K562 (cell line): ENCODE measurements around the gene GLB1L3. TPM values are rescaled to one million over a fixed set of nuclear protein-coding genes. Genes with fewer than 3 reads are reported as not detected.

ENCODE experiments used
- CBX3 ChIP-seq, 2 experiments: IDR thresholded peaks; 1 replicate in 1 of 2; 2 replicates in 1 of 2; pipeline ENCODE4 v1.6.1; 2012; ENCODE audit warnings: inconsistent platforms in 2 of 2, low read length in 2 of 2, borderline replicate concordance in 1 of 2, control low read depth in 1 of 2
- CCNT2 ChIP-seq: IDR thresholded peaks from 2 replicates; pipeline ENCODE4 v1.6.1; 2011; ENCODE audit warnings: borderline replicate concordance, low read depth, mild to moderate bottlenecking, moderate library complexity, mixed read lengths, low read length; ENCODE audit not compliant: insufficient read length; ENCODE audit errors: extremely low read depth
- DMBX1 ChIP-seq: fragments of 250-450 bp; sonication (Bioruptor Pico); IDR thresholded peaks from 2 replicates; pipeline ENCODE4 v1.8.0; 2022; ENCODE audit warnings: inconsistent platforms, mild to moderate bottlenecking, moderate library complexity, borderline replicate concordance
- ESRRA ChIP-seq: fragments of 450-650 bp; IDR thresholded peaks from 2 replicates; pipeline ENCODE4 v1.6.1; 2014; ENCODE audit warnings: low read depth, mild to moderate bottlenecking, moderate library complexity, borderline replicate concordance
- LEF1 ChIP-seq: fragments of 450-650 bp; IDR thresholded peaks from 2 replicates; pipeline ENCODE4 v1.6.1; 2016; ENCODE audit warnings: mild to moderate bottlenecking
- MXI1 ChIP-seq: IDR thresholded peaks from 2 replicates; pipeline ENCODE4 v1.6.1; 2011; ENCODE audit warnings: low read depth, mild to moderate bottlenecking, improper control_type of control experiment, low read length
- RBM25 ChIP-seq: fragments of 200-400 bp; formaldehyde crosslinking; IDR thresholded peaks from 2 replicates; pipeline ENCODE4 v1.6.1; 2018; ENCODE audit warnings: low read length, low read depth, moderate library complexity; ENCODE audit not compliant: severe bottlenecking
- XRCC4 ChIP-seq: IDR thresholded peaks from one replicate; pipeline ENCODE4 v1.6.1; 2011; ENCODE audit not compliant: insufficient read depth, insufficient read length; ENCODE audit errors: extremely low read depth
- ZNF217 ChIP-seq: sonication (generic); formaldehyde crosslinking; IDR thresholded peaks from 2 replicates; pipeline ENCODE4 v1.8.0; 2022; ENCODE audit warnings: mild to moderate bottlenecking, missing genetic modification reagents
- ZNF780A ChIP-seq: fragments of 250-450 bp; sonication (Bioruptor Pico); IDR thresholded peaks from 2 replicates; pipeline ENCODE4 v1.5.0; 2021; ENCODE audit warnings: mild to moderate bottlenecking
- polyA plus RNA-seq, 8 experiments: library from polyadenylated mRNA; depleted of rRNA in 4 of 8; stranded (reverse) in 5 of 8; unstranded in 3 of 8; fragments of >200 nt; fragmentation: Nextera tagmentation in 2 of 8; fragmentation: Illumina TruSeq in 1 of 8; extraction: Ambion mirVana in 2 of 8; extraction: Trizol in 1 of 8; gene quantifications; 2 replicates each; pipeline versions ENCODE4 v1.2.1 to v1.2.3, GENCODE V29; 2011 to 2014; ENCODE audit warnings: inconsistent platforms in 1 of 8, missing spikeins in 1 of 8
- total RNA-seq, 7 experiments: library from RNA; depleted of rRNA in 6 of 7; stranded (reverse); fragments of >200 nt in 6 of 7; fragmentation: Illumina TruSeq in 2 of 7; extraction: Trizol in 2 of 7; gene quantifications; 2 replicates each; pipeline versions ENCODE4 v1.2.1 to v1.2.3, GENCODE V29; 2011 to 2021; ENCODE audit warnings: low replicate concordance in 1 of 7
- TF ChIP-seq, protein P1 (sequence below), 2 experiments: fragments of 450-650 bp; IDR thresholded peaks; 2 replicates each; pipeline ENCODE4 v1.6.1; 2018; ENCODE audit warnings: mild to moderate bottlenecking in 2 of 2, low read depth in 1 of 2; ENCODE audit not compliant: partially characterized antibody in 2 of 2
- TF ChIP-seq, protein P2 (sequence below): fragments of 250-450 bp; sonication (Bioruptor Pico); IDR thresholded peaks from 2 replicates; pipeline ENCODE4 v1.4.0; 2020; ENCODE audit warnings: borderline replicate concordance
- TF ChIP-seq, protein P3 (sequence below): fragments of 250-450 bp; sonication (Bioruptor Pico); IDR thresholded peaks from 2 replicates; pipeline ENCODE4 v1.4.0; 2020; ENCODE audit warnings: mild to moderate bottlenecking, moderate library complexity, borderline replicate concordance
- TF ChIP-seq, protein P4 (sequence below), 2 experiments: IDR thresholded peaks in 1 of 2; conservative IDR thresholded peaks in 1 of 2; 2 replicates each; pipeline ENCODE4 v1.6.1; 2016; ENCODE audit warnings: low read depth in 2 of 2, mild to moderate bottlenecking in 1 of 2, missing compliant biosample characterization in 1 of 2, missing genetic modification characterization in 1 of 2, moderate library complexity in 1 of 2

GLB1L3 gene
- total and polyA plus RNA-seq, 9 of the 15 experiments (the other 6 are each of a cell fraction or from before 2014, with no cell fraction given) = 0.18 to 3.3 (median 0.49) TPM

DNA sequence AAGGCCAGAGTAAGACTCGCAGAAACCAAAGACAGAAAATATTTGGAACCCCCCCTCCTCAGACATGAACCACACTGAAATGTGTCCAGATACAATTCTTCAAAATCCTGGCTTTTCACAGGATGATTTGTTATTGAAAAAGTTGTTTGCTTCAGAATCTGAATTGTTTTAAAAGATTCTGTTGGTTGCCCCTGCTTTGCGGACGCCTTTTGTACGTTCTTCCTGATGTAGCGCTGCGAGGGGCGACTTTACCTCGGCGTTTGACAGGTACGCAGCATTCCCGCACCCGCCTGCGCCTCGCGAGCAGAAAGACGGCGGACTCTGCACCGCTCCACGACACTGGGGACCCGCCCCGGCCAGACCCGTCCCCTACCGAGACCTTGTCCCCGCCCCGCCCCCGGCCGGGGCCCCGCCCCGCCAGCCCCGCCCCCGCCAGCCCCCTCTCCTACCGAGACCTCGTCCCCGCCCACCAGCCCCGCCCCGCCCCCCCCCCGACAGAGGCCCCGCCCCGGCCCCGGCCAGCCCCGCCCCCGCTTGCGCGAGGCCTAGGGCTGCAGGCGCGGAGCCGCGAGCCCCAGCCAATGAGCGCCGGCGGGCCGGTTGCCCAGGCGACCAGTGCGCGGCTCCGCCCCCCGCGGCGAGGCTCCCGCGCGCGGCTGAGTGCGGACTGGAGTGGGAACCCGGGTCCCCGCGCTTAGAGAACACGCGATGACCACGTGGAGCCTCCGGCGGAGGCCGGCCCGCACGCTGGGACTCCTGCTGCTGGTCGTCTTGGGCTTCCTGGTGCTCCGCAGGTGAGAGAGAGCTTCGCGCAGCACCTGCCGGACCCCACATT is 55.4 kb downstream of the GLB1L3 start, which contains the start of gene GLB1L2 (continued):
- no peak for TF ChIP-seq XRCC4
- TF ChIP-seq ESRRA = no peak
- TF ChIP-seq, protein P1, sequence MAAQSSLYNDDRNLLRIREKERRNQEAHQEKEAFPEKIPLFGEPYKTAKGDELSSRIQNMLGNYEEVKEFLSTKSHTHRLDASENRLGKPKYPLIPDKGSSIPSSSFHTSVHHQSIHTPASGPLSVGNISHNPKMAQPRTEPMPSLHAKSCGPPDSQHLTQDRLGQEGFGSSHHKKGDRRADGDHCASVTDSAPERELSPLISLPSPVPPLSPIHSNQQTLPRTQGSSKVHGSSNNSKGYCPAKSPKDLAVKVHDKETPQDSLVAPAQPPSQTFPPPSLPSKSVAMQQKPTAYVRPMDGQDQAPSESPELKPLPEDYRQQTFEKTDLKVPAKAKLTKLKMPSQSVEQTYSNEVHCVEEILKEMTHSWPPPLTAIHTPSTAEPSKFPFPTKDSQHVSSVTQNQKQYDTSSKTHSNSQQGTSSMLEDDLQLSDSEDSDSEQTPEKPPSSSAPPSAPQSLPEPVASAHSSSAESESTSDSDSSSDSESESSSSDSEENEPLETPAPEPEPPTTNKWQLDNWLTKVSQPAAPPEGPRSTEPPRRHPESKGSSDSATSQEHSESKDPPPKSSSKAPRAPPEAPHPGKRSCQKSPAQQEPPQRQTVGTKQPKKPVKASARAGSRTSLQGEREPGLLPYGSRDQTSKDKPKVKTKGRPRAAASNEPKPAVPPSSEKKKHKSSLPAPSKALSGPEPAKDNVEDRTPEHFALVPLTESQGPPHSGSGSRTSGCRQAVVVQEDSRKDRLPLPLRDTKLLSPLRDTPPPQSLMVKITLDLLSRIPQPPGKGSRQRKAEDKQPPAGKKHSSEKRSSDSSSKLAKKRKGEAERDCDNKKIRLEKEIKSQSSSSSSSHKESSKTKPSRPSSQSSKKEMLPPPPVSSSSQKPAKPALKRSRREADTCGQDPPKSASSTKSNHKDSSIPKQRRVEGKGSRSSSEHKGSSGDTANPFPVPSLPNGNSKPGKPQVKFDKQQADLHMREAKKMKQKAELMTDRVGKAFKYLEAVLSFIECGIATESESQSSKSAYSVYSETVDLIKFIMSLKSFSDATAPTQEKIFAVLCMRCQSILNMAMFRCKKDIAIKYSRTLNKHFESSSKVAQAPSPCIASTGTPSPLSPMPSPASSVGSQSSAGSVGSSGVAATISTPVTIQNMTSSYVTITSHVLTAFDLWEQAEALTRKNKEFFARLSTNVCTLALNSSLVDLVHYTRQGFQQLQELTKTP (IDR thresholded peaks at IDR 0.05; ENCODE audit: low read depth in 1 of 2, partially characterized antibody in 2 of 2) = no peak
- TF ChIP-seq CCNT2 = peak; percentile 42
- TF ChIP-seq CBX3 (IDR thresholded peaks at IDR 0.05; ENCODE audit: borderline replicate concordance in 1 of 2, low read length in 2 of 2) = peak in 1 of 2 experiments; percentile 48; a peak in 1 of 3 replicates
- TF ChIP-seq, protein P2, sequence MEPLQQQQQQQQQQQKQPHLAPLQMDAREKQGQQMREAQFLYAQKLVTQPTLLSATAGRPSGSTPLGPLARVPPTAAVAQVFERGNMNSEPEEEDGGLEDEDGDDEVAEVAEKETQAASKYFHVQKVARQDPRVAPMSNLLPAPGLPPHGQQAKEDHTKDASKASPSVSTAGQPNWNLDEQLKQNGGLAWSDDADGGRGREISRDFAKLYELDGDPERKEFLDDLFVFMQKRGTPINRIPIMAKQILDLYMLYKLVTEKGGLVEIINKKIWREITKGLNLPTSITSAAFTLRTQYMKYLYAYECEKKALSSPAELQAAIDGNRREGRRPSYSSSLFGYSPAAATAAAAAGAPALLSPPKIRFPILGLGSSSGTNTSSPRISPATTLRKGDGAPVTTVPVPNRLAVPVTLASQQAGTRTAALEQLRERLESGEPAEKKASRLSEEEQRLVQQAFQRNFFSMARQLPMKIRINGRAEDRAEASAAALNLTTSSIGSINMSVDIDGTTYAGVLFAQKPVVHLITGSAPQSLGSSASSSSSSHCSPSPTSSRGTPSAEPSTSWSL = no peak
- peak; percentile 58; the same call in 1 of the 2 replicates for TF ChIP-seq MXI1
- TF ChIP-seq RBM25 = peak; percentile 94
- no peak for TF ChIP-seq ZNF780A (CRISPR knock-in tag)
- TF ChIP-seq DMBX1 (CRISPR knock-in tag) = 0 out of 2 replicates have a peak, but pooled peaks have one; percentile 35
- TF ChIP-seq, protein P3, sequence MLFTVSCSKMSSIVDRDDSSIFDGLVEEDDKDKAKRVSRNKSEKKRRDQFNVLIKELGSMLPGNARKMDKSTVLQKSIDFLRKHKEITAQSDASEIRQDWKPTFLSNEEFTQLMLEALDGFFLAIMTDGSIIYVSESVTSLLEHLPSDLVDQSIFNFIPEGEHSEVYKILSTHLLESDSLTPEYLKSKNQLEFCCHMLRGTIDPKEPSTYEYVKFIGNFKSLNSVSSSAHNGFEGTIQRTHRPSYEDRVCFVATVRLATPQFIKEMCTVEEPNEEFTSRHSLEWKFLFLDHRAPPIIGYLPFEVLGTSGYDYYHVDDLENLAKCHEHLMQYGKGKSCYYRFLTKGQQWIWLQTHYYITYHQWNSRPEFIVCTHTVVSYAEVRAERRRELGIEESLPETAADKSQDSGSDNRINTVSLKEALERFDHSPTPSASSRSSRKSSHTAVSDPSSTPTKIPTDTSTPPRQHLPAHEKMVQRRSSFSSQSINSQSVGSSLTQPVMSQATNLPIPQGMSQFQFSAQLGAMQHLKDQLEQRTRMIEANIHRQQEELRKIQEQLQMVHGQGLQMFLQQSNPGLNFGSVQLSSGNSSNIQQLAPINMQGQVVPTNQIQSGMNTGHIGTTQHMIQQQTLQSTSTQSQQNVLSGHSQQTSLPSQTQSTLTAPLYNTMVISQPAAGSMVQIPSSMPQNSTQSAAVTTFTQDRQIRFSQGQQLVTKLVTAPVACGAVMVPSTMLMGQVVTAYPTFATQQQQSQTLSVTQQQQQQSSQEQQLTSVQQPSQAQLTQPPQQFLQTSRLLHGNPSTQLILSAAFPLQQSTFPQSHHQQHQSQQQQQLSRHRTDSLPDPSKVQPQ (CRISPR knock-in tag) = no peak
- TF ChIP-seq, protein P4, sequence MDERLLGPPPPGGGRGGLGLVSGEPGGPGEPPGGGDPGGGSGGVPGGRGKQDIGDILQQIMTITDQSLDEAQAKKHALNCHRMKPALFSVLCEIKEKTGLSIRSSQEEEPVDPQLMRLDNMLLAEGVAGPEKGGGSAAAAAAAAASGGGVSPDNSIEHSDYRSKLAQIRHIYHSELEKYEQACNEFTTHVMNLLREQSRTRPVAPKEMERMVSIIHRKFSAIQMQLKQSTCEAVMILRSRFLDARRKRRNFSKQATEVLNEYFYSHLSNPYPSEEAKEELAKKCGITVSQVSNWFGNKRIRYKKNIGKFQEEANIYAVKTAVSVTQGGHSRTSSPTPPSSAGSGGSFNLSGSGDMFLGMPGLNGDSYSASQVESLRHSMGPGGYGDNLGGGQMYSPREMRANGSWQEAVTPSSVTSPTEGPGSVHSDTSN (CRISPR knock-in tag; IDR thresholded peaks at IDR 0.05; ENCODE audit: low read depth) = no peak
- TF ChIP-seq, protein P4 (tag; conservative IDR thresholded peaks at IDR 0.05; ENCODE audit: low read depth) = no peak
- TF ChIP-seq LEF1 = no peak
- TF ChIP-seq ZNF217 = no peak
